A673 (cell line): ENCODE measurements around the gene NUP93. TPM values are rescaled to one million over a fixed set of nuclear protein-coding genes. Genes with fewer than 3 reads are reported as not detected.
A peak's percentile ranks its signal among the peaks of the same experiment; 100 is the strongest.

Experiments
- BruUV-seq: library from RNA; stranded (reverse); fragments of 400-500 nt; replicated peaks from 2 replicates; lab custom pipeline; 2021; lab: Mats Ljungman, UMichigan
- CTCF ChIA-PET: fragments of 300-600 bp; sonication (Branson Sonifier 250); formaldehyde crosslinking; loops from one replicate; lab custom pipeline; 2022; ENCODE audit warnings: antibody characterized with exemption; lab: Charles Lee
- POLR2A ChIA-PET: fragments of 300-600 bp; sonication (Branson Sonifier 250); formaldehyde crosslinking; loops from one replicate; lab custom pipeline; 2022; ENCODE audit warnings: antibody characterized with exemption; ENCODE audit not compliant: low non-redundant PET; lab: Charles Lee
- DNase-seq: peaks from one replicate; pipeline ENCODE4 v3.0.0-alpha.2; 2015; ENCODE audit warnings: low spot score
- H3K27ac ChIP-seq: fragments of 200-600 bp; sonication (generic); 2 replicates; pipeline ENCODE4 v1.5.1; 2016; ENCODE audit warnings: mixed run types, low read depth, mild to moderate bottlenecking, mixed read lengths, antibody characterized with exemption, low read length; ENCODE audit not compliant: poor library complexity, severe bottlenecking
- H3K27me3 ChIP-seq: fragments of 200-600 bp; sonication (generic); replicated peaks from 2 replicates; pipeline ENCODE4 v1.6.1; 2017; ENCODE audit warnings: mixed run types, low read depth, mild to moderate bottlenecking, mixed read lengths, antibody characterized with exemption, low read length; ENCODE audit not compliant: insufficient read depth, poor library complexity
- H3K36me3 ChIP-seq: fragments of 200-600 bp; sonication (generic); 2 replicates; pipeline ENCODE4 v1.6.1; 2016; ENCODE audit warnings: mixed run types, mild to moderate bottlenecking, mixed read lengths, antibody characterized with exemption, low read length; ENCODE audit not compliant: insufficient read depth, poor library complexity, severe bottlenecking
- H3K4me1 ChIP-seq: fragments of 200-600 bp; sonication (generic); 2 replicates; pipeline ENCODE4 v1.6.1; 2017; ENCODE audit warnings: mixed run types, mild to moderate bottlenecking, mixed read lengths, antibody characterized with exemption, low read length; ENCODE audit not compliant: insufficient read depth, poor library complexity, severe bottlenecking
- H3K4me3 ChIP-seq: fragments of 200-600 bp; sonication (generic); 2 replicates; pipeline ENCODE4 v1.5.1; 2016; ENCODE audit warnings: low read depth, mixed run types, mild to moderate bottlenecking, mixed read lengths, low read length; ENCODE audit not compliant: poor library complexity, severe bottlenecking
- H3K9me3 ChIP-seq: fragments of 200-600 bp; sonication (generic); 2 replicates; pipeline ENCODE4 v1.6.1; 2016; ENCODE audit warnings: mixed run types, low read depth, mild to moderate bottlenecking, mixed read lengths, antibody characterized with exemption, low read length; ENCODE audit not compliant: poor library complexity, severe bottlenecking
- EZH2 ChIP-seq: fragments of 200-600 bp; sonication (generic); IDR thresholded peaks from 2 replicates; pipeline ENCODE4 v1.6.1; 2017; ENCODE audit warnings: borderline replicate concordance, low read depth, mild to moderate bottlenecking, mixed read lengths, antibody characterized with exemption, low read length; ENCODE audit not compliant: poor library complexity, severe bottlenecking
- intact Hi-C: fragments of 100-400 bp; cut with micrococcal nuclease; formaldehyde crosslinking; loops from one replicate; pipeline ENCODE4 v1.10.0; 2022; ENCODE audit not compliant: unreplicated experiment
- total RNA-seq: library from RNA; stranded (reverse); gene quantifications from 2 replicates; pipeline ENCODE4 v1.2.3, GENCODE V29; 2021
- TF ChIP-seq, protein P1 (sequence below): fragments of 300-800, 200-600 bp; sonication (generic); conservative IDR thresholded peaks from 2 replicates; pipeline ENCODE4 v1.5.1; 2017; ENCODE audit warnings: low read depth, mild to moderate bottlenecking, antibody characterized with exemption, low read length, moderate library complexity, mixed read lengths

Gene NUP93
- total RNA-seq, 1 experiment from 2014 or later, result 155 TPM

GRCh38 chr16:56684926-56685590, 44.9 kb upstream of the NUP93 start:
- no peaks in the 10 kb centered on the region for H3K27me3 ChIP-seq
- no peak overlapping the region for H3K27ac ChIP-seq
- ChIA-PET POLR2A (no interaction called here), CTCF (no interaction called here)
- DNase-seq, result no peak
- peaks cover 6% of the 10 kb centered on the region for H3K4me1 ChIP-seq
- H3K9me3 ChIP-seq, result no peaks in the 10 kb centered on the region
- TF ChIP-seq, protein P1, sequence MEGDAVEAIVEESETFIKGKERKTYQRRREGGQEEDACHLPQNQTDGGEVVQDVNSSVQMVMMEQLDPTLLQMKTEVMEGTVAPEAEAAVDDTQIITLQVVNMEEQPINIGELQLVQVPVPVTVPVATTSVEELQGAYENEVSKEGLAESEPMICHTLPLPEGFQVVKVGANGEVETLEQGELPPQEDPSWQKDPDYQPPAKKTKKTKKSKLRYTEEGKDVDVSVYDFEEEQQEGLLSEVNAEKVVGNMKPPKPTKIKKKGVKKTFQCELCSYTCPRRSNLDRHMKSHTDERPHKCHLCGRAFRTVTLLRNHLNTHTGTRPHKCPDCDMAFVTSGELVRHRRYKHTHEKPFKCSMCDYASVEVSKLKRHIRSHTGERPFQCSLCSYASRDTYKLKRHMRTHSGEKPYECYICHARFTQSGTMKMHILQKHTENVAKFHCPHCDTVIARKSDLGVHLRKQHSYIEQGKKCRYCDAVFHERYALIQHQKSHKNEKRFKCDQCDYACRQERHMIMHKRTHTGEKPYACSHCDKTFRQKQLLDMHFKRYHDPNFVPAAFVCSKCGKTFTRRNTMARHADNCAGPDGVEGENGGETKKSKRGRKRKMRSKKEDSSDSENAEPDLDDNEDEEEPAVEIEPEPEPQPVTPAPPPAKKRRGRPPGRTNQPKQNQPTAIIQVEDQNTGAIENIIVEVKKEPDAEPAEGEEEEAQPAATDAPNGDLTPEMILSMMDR, result no peak
- no peak for TF ChIP-seq EZH2
- no TSS peak for BruUV-seq
- no peaks in the 10 kb centered on the region for H3K36me3 ChIP-seq
- no peak overlapping the region for H3K4me3 ChIP-seq
- intact Hi-C loops, result loop anchor here (5.0 kb wide), 1 partner anchor 78 kb away; the partner anchor contains the start of gene MT2A

- Histone ChIP-seq H3K9me3 (no peaks in the 10 kb centered on the region), H3K27me3 (no peaks in the 10 kb centered on the region), H3K27ac (no peak overlapping the region), H3K4me1 (peaks cover 6% of the 10 kb centered on the region), H3K4me3 (no peak overlapping the region), H3K36me3 (no peaks in the 10 kb centered on the region)
- no TSS peak for BruUV-seq
- ChIA-PET POLR2A (no interaction called here), CTCF (no interaction called here)
- no peak for TF ChIP-seq EZH2
- TF ChIP-seq, protein P1, result no peak
- intact Hi-C loops, result no loop called here
- no peak for DNase-seq
These were observed 43.2 kb upstream of the NUP93 start for GRCh38 chr16:56686758-56687157.

DNA sequence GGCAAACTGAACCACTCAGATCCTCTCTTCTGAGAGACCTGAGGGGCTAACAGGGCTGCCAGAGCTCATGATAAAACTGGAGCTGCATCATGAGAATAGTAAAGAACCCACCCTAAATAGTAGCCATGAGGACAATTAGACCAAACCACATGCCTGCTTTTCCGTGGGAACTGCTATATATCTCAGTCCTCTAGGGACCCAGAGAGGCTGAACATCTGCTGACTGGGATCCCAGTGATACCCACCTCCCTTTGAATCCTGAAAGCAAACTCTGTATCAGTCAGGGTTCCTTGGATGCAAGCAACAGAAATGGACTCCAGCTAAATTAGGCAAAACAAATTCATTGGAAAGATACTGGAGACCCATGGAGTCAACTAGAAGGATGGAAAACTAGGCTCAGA, 41.2 kb upstream of the NUP93 start:
- no peak overlapping the region for H3K4me3 ChIP-seq
- ChIA-PET POLR2A (no interaction called here), CTCF (no interaction called here)
- intact Hi-C loops, result no loop called here
- DNase-seq, result peak; percentile 40
- no peak overlapping the region for H3K27ac ChIP-seq
- no TSS peak for BruUV-seq
- H3K9me3 ChIP-seq, result no peaks in the 10 kb centered on the region
- H3K27me3 ChIP-seq, result no peaks in the 10 kb centered on the region
- H3K36me3 ChIP-seq, result no peaks in the 10 kb centered on the region
- TF ChIP-seq EZH2, result no peak
- TF ChIP-seq, protein P1, result no peak
- H3K4me1 ChIP-seq, result peaks cover 6% of the 10 kb centered on the region
